Duodenal mucosa (tissue), 2 donors: ENCODE results near the gene RIC8B.

ENCODE experiments used
- H3K27ac ChIP-seq: one replicate; pipeline ENCODE4 v1.7.0; 2013; ENCODE audit warnings: low read depth, low read length
- H3K27me3 ChIP-seq, 2 donors: one replicate each; pipeline ENCODE4 v1.7.0; 2013; ENCODE audit warnings: low read length in 2 of 2, control low read depth in 1 of 2; ENCODE audit not compliant: insufficient read depth in 2 of 2, control insufficient read depth in 1 of 2
- H3K36me3 ChIP-seq, 2 donors: one replicate each; pipeline ENCODE4 v1.7.0; 2013; ENCODE audit warnings: low read length in 2 of 2, control low read depth in 1 of 2; ENCODE audit not compliant: insufficient read depth in 2 of 2, control insufficient read depth in 1 of 2
- H3K4me1 ChIP-seq, 2 donors: one replicate each; pipeline ENCODE4 v1.7.0; 2013; ENCODE audit warnings: low read length in 2 of 2, control low read depth in 1 of 2; ENCODE audit not compliant: insufficient read depth in 2 of 2, control insufficient read depth in 1 of 2
- H3K4me3 ChIP-seq, 2 donors: one replicate each; pipeline ENCODE4 v1.7.0; 2013; ENCODE audit warnings: low read length in 2 of 2, low read depth in 1 of 2
- H3K9ac ChIP-seq, 2 donors: one replicate each; pipeline ENCODE4 v1.7.0; 2013; ENCODE audit warnings: low read length in 2 of 2, low read depth in 1 of 2
- H3K9me3 ChIP-seq, 2 donors: one replicate each; pipeline ENCODE4 v1.7.0; 2013; ENCODE audit warnings: low read length in 2 of 2, control low read depth in 1 of 2; ENCODE audit not compliant: control insufficient read depth in 1 of 2

RIC8B gene

DNA sequence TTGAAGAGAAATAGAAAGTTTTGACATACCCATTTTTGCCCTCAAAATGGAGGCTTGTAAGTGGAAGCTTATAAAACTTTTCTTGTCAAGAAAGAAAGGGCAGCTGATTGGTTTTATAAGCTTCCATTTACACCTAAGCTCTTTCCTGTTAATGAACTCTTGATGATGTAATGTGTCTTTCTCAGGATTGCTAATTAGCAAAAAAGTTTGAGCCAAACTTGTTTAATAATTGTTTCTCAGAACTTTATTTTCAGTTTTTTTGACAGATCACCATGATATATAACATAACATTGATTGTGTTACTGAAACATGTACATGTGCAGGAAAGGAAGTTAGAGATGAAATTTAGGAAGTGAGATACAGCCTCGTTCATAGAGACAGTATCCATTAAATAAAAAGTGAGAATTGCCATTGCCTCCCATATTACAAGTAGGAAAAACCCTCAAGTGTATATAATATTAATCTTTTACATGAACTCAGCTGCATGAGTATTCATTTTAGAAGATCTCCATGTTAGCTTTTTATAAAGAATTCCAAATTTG lies 26.8 kb downstream of the RIC8B start:
- H3K4me3 ChIP-seq: no peak overlapping the region
- H3K4me1 ChIP-seq: peaks cover 0 to 9% of the 10 kb centered on the region in 2 donors
- no peaks in the 10 kb centered on the region for H3K9me3 ChIP-seq
- no peaks in the 10 kb centered on the region for H3K27me3 ChIP-seq
- peaks cover 5 to 10% of the 10 kb centered on the region in 2 donors for H3K36me3 ChIP-seq
- H3K9ac ChIP-seq: no peak overlapping the region
- no peak overlapping the region for H3K27ac ChIP-seq

DNA sequence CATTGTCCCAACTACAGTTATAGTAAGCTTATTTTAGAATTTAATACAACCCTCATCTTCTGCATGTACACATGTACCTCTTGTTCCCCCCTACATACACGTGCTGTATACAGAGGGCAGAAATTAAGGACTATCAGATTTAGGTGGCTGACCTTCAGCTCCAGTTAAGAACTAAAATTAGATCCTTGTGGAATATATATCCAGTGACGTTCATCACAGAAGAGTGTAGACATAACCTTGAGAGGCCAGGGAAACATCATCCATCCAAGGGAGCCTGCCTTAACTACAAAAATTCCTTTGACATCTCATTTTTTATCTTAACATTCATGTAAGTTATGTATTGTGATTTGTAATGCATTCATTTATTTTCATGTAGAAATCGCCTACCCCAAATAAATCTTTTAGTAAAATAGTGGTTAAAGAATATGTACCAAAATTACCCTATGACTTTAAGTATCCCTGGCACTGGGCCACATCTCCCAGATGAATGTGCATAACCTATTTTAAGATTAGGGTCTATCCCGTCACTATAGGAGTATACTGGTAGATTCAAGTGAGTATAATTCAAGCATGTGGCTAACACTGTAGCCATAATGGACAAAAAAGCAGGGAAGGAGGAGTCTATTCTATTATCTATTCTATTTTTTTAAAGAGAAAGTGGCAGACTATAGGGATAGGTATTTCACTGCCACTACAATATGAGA lies 27.5 kb downstream of the RIC8B start:
- peaks cover 5 to 10% of the 10 kb centered on the region in 2 donors for H3K36me3 ChIP-seq
- H3K27me3 ChIP-seq: no peaks in the 10 kb centered on the region
- H3K27ac ChIP-seq: no peak overlapping the region
- no peak overlapping the region for H3K9ac ChIP-seq
- peaks cover 0 to 9% of the 10 kb centered on the region in 2 donors for H3K4me1 ChIP-seq
- no peaks in the 10 kb centered on the region for H3K9me3 ChIP-seq
- no peak overlapping the region for H3K4me3 ChIP-seq

DNA sequence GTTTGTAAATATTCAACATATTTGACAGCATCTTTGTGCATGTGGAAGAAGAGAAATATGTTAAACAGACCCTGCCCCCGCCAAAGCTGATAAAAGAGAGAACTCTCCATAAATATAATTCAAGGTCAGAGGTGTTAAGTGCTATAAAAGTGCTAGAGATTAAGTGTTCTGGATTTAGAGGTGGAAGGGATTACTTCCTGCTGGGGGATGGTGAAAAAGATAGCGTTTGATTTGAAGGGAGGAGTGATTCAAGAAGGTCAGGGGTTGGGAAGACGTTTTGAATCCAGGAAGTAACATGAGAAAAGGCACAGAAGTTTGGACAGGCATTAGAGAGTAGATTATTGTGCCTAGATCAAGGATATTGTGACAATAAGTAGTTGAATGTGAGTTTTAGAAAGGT lies 30.2 kb downstream of the RIC8B start:
- Histone ChIP-seq H3K27ac (no peak overlapping the region), H3K27me3 (no peaks in the 10 kb centered on the region), H3K4me1 (peaks cover 0 to 9% of the 10 kb centered on the region in 2 donors), H3K9ac (no peak overlapping the region), H3K9me3 (no peaks in the 10 kb centered on the region), H3K36me3 (peaks cover 2 to 10% of the 10 kb centered on the region in 2 donors), H3K4me3 (no peak overlapping the region)

DNA sequence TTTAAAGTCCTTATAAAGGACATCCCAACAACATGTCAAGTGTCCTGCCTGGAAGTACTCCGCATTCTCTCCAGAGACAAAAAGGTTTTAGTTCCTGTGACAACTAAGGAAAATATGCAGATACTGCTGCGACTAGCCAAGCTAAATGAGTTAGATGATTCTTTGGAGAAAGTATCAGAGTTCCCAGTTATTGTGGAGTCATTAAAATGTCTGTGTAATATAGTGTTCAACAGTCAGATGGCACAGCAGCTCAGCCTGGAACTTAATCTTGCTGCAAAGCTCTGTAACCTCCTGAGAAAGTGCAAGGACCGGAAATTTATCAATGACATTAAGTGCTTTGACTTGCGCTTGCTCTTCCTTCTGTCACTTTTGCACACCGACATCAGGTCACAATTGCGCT lies 40.2 kb downstream of the RIC8B start:
- H3K9me3 ChIP-seq: no peaks in the 10 kb centered on the region
- peaks cover 0 to 10% of the 10 kb centered on the region in 2 donors for H3K4me1 ChIP-seq
- H3K9ac ChIP-seq: no peak overlapping the region
- no peak overlapping the region for H3K4me3 ChIP-seq
- no peak overlapping the region for H3K27ac ChIP-seq
- H3K27me3 ChIP-seq: no peaks in the 10 kb centered on the region
- peaks cover 8 to 9% of the 10 kb centered on the region in 2 donors for H3K36me3 ChIP-seq

DNA sequence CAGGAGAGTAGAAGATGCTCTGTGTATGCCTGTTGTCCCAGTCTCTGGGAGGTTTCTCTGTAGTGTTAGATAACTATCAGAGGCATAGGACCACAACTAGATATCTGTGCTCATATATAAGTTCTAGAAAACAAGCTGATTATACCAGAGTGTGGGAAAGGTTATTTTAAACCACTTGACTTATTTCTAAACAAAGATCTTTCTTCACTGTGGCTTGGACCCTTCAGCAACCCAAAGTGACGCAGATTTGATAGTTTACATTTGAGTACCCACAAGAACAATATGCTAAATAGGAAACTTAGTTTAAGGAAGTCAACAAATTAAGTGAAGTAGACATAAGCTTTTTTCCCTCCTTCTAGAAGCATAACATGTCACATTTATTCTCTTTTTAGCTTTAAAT lies 41.3 kb downstream of the RIC8B start:
- Histone ChIP-seq H3K9me3 (no peaks in the 10 kb centered on the region), H3K4me3 (no peak overlapping the region), H3K4me1 (peaks cover 0 to 4% of the 10 kb centered on the region in 2 donors), H3K36me3 (peaks cover 8 to 14% of the 10 kb centered on the region in 2 donors), H3K27ac (no peak overlapping the region), H3K9ac (no peak overlapping the region), H3K27me3 (no peaks in the 10 kb centered on the region)

DNA sequence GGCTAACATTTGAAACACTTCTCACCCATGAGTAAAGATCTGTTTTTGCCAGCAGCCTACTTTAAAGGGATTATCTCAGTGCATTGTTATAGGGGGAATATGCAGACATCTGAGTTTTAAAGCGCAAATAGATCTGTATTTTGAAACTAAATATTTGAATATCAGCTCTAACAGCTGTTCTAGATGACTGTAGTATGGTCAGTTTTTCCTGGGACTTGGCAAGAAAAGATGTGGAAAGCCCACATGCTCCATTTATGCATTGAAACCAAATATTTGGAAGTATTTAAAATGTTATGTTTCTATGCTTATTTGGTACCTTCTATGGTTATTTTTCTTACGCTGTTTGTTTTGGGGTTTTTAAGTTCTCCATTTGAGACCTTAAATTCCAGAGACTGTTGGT lies 41.7 kb downstream of the RIC8B start:
- H3K9me3 ChIP-seq: no peaks in the 10 kb centered on the region
- no peak overlapping the region for H3K27ac ChIP-seq
- H3K4me3 ChIP-seq: no peak overlapping the region
- H3K36me3 ChIP-seq: peaks cover 8 to 14% of the 10 kb centered on the region in 2 donors
- no peaks in the 10 kb centered on the region for H3K4me1 ChIP-seq
- H3K27me3 ChIP-seq: no peaks in the 10 kb centered on the region
- H3K9ac ChIP-seq: no peak overlapping the region

DNA sequence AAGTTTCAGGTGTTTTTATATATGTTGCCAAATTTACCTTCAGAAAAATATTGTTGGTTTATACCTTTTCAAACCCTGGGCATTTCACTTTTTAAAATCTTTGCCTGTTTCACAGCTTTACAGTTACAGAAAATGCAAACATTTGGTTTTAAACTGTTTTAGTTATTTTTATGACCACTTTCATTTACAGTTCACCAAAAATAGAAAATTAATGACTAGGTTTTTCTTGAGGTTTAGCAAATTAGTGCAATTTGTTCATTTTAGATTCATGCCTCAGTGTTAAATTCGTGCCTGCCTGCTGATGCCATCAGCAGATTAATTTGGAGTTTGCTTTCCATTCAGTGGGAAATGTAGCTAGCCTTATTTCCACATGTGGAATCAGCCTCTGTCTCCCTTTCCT lies 45.5 kb downstream of the RIC8B start:
- Histone ChIP-seq H3K4me1 (no peaks in the 10 kb centered on the region), H3K36me3 (peaks cover 6 to 9% of the 10 kb centered on the region in 2 donors), H3K9me3 (no peaks in the 10 kb centered on the region), H3K27ac (no peak overlapping the region), H3K27me3 (no peaks in the 10 kb centered on the region), H3K4me3 (no peak overlapping the region), H3K9ac (no peak overlapping the region)

DNA sequence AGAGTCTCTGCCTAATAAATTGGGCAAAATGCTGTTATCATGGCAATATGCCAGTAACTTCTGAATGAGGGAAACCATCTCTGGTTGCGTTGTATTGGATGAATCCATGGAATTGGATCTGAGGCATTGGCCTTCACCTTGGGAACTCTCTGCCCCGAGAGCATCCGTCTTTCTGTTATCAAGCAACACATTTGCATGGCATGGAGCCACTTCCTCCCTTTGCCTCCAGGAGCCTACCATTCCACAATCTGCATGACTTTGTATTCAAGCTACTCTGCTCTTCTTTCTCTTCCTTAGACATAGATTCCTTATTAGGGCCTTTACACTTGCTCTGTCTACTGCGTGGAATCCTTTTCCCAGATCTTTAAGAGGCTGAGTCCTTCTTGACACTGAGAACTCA lies 57.2 kb downstream of the RIC8B start:
- H3K27ac ChIP-seq: no peak overlapping the region
- no peaks in the 10 kb centered on the region for H3K27me3 ChIP-seq
- H3K36me3 ChIP-seq: peaks cover 0 to 4% of the 10 kb centered on the region in 2 donors
- no peaks in the 10 kb centered on the region for H3K9me3 ChIP-seq
- H3K4me3 ChIP-seq: no peak overlapping the region
- H3K9ac ChIP-seq: no peak overlapping the region
- H3K4me1 ChIP-seq: no peaks in the 10 kb centered on the region

DNA sequence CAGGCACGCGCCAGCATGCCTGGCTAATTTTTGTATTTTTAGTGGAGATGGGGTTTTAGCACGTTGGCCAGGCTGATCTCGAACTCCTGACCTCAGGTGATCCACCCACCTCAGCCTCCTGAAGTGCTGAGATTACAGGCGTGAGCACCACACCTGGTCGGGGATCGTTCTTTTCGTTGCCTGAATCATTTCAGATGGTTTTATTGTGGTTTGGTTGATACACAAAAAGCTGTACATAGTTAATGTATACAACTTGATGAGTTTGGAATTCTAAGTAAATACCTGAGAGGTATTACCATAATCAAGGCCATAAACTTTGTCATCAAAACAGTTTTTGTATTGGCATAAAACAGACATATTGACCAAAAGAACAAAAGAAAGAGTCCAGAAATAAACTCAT lies 63.3 kb downstream of the RIC8B start:
- H3K36me3 ChIP-seq: peaks cover 0 to 4% of the 10 kb centered on the region in 2 donors
- H3K27me3 ChIP-seq: no peaks in the 10 kb centered on the region
- no peak overlapping the region for H3K9ac ChIP-seq
- no peak overlapping the region for H3K27ac ChIP-seq
- no peak overlapping the region for H3K4me3 ChIP-seq
- no peaks in the 10 kb centered on the region for H3K9me3 ChIP-seq
- H3K4me1 ChIP-seq: peaks cover 4 to 11% of the 10 kb centered on the region in 2 donors

DNA sequence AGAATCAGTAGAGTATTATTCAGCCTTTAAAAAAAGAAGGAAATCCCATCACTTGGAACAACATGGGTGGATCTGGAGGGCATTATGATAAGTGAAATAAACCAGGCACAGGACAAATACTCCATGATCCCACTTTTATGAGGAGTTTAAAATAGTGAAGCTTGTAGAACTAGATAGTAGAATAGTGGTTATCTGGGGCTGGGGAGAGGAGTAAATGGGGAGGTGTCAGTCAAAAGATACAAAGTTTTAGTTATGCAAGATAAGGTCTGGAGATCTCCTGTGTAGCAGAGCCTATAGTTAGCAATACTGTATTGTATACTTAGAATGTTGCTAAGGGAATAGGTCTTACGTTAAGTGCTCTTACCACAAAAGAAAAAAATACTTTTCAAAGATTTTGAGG lies 64.9 kb downstream of the RIC8B start:
- Histone ChIP-seq H3K27ac (no peak overlapping the region), H3K9ac (no peak overlapping the region), H3K36me3 (peaks cover 3 to 7% of the 10 kb centered on the region in 2 donors), H3K27me3 (no peaks in the 10 kb centered on the region), H3K4me1 (peaks cover 4 to 11% of the 10 kb centered on the region in 2 donors), H3K4me3 (no peak overlapping the region), H3K9me3 (no peaks in the 10 kb centered on the region)
